Left lobe of liver (tissue), 2 donors: Measurements from ENCODE around the gene RAD50. TPM values are rescaled to one million over a fixed set of nuclear protein-coding genes. Genes with fewer than 3 reads are reported as not detected.
"Not testable (repeated sequence)": the region's sequence is repeated elsewhere in the genome, so short reads cannot be mapped to it uniquely, and the experiment has no call there.

Experiments used
- ATAC-seq: fragments of 200-7000 bp; cut with Tn5 transposase; one replicate; pipeline ENCODE4 v1.9.1; 2020; ENCODE audit warnings: mild to moderate bottlenecking, moderate library complexity
- DNase-seq: peaks from one replicate; pipeline ENCODE4 v3.0.0-alpha.2; 2020; ENCODE audit warnings: low spot score
- total RNA-seq: library from RNA; stranded (reverse); gene quantifications from one replicate; pipeline ENCODE4 v1.2.1, GENCODE V29; 2021
- donor health status: DM: no; HTN: no; CAD: no; lungs with moderate emphysema.
- donor health status: DM: no; HTN: yes; CAD: no.

Gene RAD50
- total RNA-seq, 1 donor from 2014 or later: 14.5 TPM

GRCh38 chr5:132690156-132690555, 133.4 kb downstream of the RAD50 start:
- no peak for DNase-seq
- ATAC-seq: no peak

GRCh38 chr5:132691755-132692631, 135.2 kb downstream of the RAD50 start:
- ATAC-seq, DNase-seq: not testable (repeated sequence)

- no peak for ATAC-seq
- no peak for DNase-seq
These were observed 135.8 kb downstream of the RAD50 start for GRCh38 chr5:132692632-132692967.

Other genes with a start within 250 kb of the RAD50 start
- gene SLC22A5, start 187.3 kb upstream of the RAD50 start, total RNA-seq: 8.8 TPM
- gene IRF1, start 66.2 kb upstream of the RAD50 start, total RNA-seq: 24.8 TPM
- not detected for gene IL5, start 13.5 kb upstream of the RAD50 start, total RNA-seq
- gene IL13, start 101.2 kb downstream of the RAD50 start, total RNA-seq: not detected
- not detected for gene IL4, start 117.0 kb downstream of the RAD50 start, total RNA-seq
- gene KIF3A, start 180.6 kb downstream of the RAD50 start, total RNA-seq: 1.5 TPM
- not detected for gene CCNI2, start 190.4 kb downstream of the RAD50 start, total RNA-seq
- gene SEPTIN8, start 220.3 kb downstream of the RAD50 start, total RNA-seq: 12.2 TPM